ENCODE data around the gene RAD51B. TPM values are rescaled to one million over a fixed set of nuclear protein-coding genes. Genes with fewer than 3 reads are reported as not detected.
A peak's percentile ranks its signal among the peaks of the same experiment; 100 is the strongest.

RAD51B gene
- total and polyA plus RNA-seq, 2 experiments from 2014 or later, result 11.7 to 17.8 TPM

- Histone ChIP-seq H3K9me3 (ENCODE audit: low read depth) (no peaks in the 10 kb centered on the region), H3K36me3 (no peaks in the 10 kb centered on the region), H3K27me3 (no peaks in the 10 kb centered on the region), H3K4me3 (no peak overlapping the region), H3K27ac (no peak overlapping the region), H3K4me1 (ENCODE audit: low read depth) (peaks cover 16% of the 10 kb centered on the region)
- DNase-seq (ENCODE audit: low read depth in 1 of 2, low spot score in 1 of 2), result no peak
- TF ChIP-seq CTCF (IDR thresholded peaks at IDR 0.05; ENCODE audit: low read depth, low read length), result no peak
Measured at GRCh38 chr14:68692216-68692615, 872.6 kb downstream of the RAD51B start.

GRCh38 chr14:68692916-68693771, 873.6 kb downstream of the RAD51B start:
- no peak overlapping the region for H3K4me3 ChIP-seq
- no peaks in the 10 kb centered on the region for H3K36me3 ChIP-seq
- DNase-seq (ENCODE audit: low read depth in 1 of 2, low spot score in 1 of 2), result peak in 1 of 2 donors; percentile 77
- peaks cover 16% of the 10 kb centered on the region for H3K4me1 ChIP-seq (ENCODE audit: low read depth)
- H3K27ac ChIP-seq, result no peak overlapping the region
- no peak for TF ChIP-seq CTCF (IDR thresholded peaks at IDR 0.05; ENCODE audit: low read depth, low read length)
- no peaks in the 10 kb centered on the region for H3K27me3 ChIP-seq
- H3K9me3 ChIP-seq (ENCODE audit: low read depth), result no peaks in the 10 kb centered on the region

- no peak overlapping the region for H3K4me3 ChIP-seq
- TF ChIP-seq CTCF (IDR thresholded peaks at IDR 0.05; ENCODE audit: low read depth, low read length), result no peak
- no peaks in the 10 kb centered on the region for H3K27me3 ChIP-seq
- no peaks in the 10 kb centered on the region for H3K36me3 ChIP-seq
- peaks cover 10% of the 10 kb centered on the region for H3K4me1 ChIP-seq (ENCODE audit: low read depth)
- H3K27ac ChIP-seq, result no peak overlapping the region
- H3K9me3 ChIP-seq (ENCODE audit: low read depth), result no peaks in the 10 kb centered on the region
- no peak for DNase-seq (ENCODE audit: low read depth in 1 of 2, low spot score in 1 of 2)
Measured at GRCh38 chr14:68693926-68694325, 874.3 kb downstream of the RAD51B start.

- Histone ChIP-seq H3K9me3 (ENCODE audit: low read depth) (no peaks in the 10 kb centered on the region), H3K27ac (no peak overlapping the region), H3K27me3 (no peaks in the 10 kb centered on the region), H3K4me1 (ENCODE audit: low read depth) (peaks cover 3% of the 10 kb centered on the region), H3K36me3 (no peaks in the 10 kb centered on the region), H3K4me3 (no peak overlapping the region)
- TF ChIP-seq CTCF (IDR thresholded peaks at IDR 0.05; ENCODE audit: low read depth, low read length), result no peak
- DNase-seq (ENCODE audit: low read depth in 1 of 2, low spot score in 1 of 2), result peak in 1 of 2 donors; percentile 89
Measured at GRCh38 chr14:68694516-68695235, 875.1 kb downstream of the RAD51B start.

- no peak overlapping the region for H3K4me3 ChIP-seq
- H3K27ac ChIP-seq, result no peak overlapping the region
- no peaks in the 10 kb centered on the region for H3K9me3 ChIP-seq (ENCODE audit: low read depth)
- no peaks in the 10 kb centered on the region for H3K4me1 ChIP-seq (ENCODE audit: low read depth)
- DNase-seq (ENCODE audit: low read depth in 1 of 2, low spot score in 1 of 2), result peak in 1 of 2 donors; percentile 98
- H3K36me3 ChIP-seq, result no peaks in the 10 kb centered on the region
- H3K27me3 ChIP-seq, result no peaks in the 10 kb centered on the region
- TF ChIP-seq CTCF (IDR thresholded peaks at IDR 0.05; ENCODE audit: low read depth, low read length), result no peak
Measured at GRCh38 chr14:68695326-68695768, 875.8 kb downstream of the RAD51B start.
